ENCODE measurements around the gene EBI3.
"Not testable (repeated sequence)": the region's sequence is repeated elsewhere in the genome, so short reads cannot be mapped to it uniquely, and the experiment has no call there.

EBI3 gene

DNA sequence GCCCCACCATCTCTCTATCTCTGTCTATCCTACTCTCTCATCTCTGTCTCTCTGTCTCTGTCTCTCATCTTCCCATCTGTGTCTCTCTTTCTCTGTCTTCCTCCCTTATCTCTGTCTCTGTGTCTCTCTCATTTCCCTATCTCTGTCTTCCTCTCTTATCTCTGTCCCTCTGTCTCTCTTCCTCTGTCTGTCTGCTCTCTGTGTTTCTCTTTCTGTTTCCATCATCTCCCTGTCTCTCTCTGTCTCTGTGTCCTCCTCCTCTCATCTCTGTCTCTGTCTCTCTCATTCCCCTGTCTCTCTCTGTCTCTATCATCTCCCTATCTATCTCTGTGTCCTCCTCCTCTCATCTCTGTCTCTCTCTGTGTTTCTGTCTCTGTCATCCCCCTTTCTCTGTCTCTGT lies 1.6 kb upstream of the EBI3 start:
- TF ChIP-seq TOX (CRISPR knock-in tag; IDR thresholded peaks at IDR 0.05; ENCODE audit: borderline replicate concordance) (no peak), ARNTL (CRISPR knock-in tag; IDR thresholded peaks at IDR 0.05; ENCODE audit: borderline replicate concordance, low read depth) (no peak), GLIS3 (CRISPR knock-in tag; IDR thresholded peaks at IDR 0.05) (no peak), ZC3H10 (CRISPR knock-in tag; IDR thresholded peaks at IDR 0.05) (no peak)
- TF ChIP-seq, protein P1, sequence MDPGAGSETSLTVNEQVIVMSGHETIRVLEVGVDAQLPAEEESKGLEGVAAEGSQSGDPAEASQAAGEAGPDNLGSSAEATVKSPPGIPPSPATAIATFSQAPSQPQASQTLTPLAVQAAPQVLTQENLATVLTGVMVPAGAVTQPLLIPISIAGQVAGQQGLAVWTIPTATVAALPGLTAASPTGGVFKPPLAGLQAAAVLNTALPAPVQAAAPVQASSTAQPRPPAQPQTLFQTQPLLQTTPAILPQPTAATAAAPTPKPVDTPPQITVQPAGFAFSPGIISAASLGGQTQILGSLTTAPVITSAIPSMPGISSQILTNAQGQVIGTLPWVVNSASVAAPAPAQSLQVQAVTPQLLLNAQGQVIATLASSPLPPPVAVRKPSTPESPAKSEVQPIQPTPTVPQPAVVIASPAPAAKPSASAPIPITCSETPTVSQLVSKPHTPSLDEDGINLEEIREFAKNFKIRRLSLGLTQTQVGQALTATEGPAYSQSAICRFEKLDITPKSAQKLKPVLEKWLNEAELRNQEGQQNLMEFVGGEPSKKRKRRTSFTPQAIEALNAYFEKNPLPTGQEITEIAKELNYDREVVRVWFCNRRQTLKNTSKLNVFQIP (CRISPR knock-in tag; IDR thresholded peaks at IDR 0.05; ENCODE audit: borderline replicate concordance, low read depth), result no peak
- ATAC-seq, result no peak

DNA sequence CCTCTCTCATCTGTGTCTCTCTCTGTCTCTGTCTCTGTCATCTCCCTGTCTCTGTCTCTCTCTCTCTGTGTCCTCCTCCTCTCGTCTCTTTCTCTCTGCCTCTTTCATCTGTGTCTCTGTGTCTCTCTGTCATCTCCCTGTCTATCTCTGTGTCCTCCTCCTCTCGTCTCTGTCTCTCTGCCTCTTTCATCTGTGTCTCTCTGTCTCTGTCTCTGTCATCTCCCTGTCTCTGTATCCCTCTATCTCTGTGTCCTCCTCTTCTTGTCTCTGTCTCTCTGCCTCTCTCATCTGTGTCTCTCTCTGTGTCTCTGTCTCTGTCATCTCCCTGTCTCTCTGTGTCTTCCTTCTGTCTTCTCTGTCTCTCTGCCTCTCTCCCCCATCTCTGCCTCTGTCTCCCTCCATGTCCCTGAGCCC lies 551 bp upstream of the EBI3 start:
- ATAC-seq, result no peak
- TF ChIP-seq, protein P1 (CRISPR knock-in tag; IDR thresholded peaks at IDR 0.05; ENCODE audit: borderline replicate concordance, low read depth), result no peak
- TF ChIP-seq ZNF565 (CRISPR knock-in tag; conservative IDR thresholded peaks at IDR 0.05; ENCODE audit: low read depth), result no peak
- TF ChIP-seq ISL1 (CRISPR knock-in tag; IDR thresholded peaks at IDR 0.05), result no peak
- no peak for TF ChIP-seq PPARA (CRISPR knock-in tag; IDR thresholded peaks at IDR 0.05; ENCODE audit: borderline replicate concordance)
- no peak for TF ChIP-seq OSR1 (CRISPR knock-in tag; IDR thresholded peaks at IDR 0.05)
- TF ChIP-seq ZFP30 (CRISPR knock-in tag; IDR thresholded peaks at IDR 0.05), result no peak
- TF ChIP-seq CSDC2 (CRISPR knock-in tag; IDR thresholded peaks at IDR 0.05), result no peak
- no peak for TF ChIP-seq TCF4 (CRISPR knock-in tag; IDR thresholded peaks at IDR 0.05; ENCODE audit: borderline replicate concordance)
- TF ChIP-seq, protein P2, sequence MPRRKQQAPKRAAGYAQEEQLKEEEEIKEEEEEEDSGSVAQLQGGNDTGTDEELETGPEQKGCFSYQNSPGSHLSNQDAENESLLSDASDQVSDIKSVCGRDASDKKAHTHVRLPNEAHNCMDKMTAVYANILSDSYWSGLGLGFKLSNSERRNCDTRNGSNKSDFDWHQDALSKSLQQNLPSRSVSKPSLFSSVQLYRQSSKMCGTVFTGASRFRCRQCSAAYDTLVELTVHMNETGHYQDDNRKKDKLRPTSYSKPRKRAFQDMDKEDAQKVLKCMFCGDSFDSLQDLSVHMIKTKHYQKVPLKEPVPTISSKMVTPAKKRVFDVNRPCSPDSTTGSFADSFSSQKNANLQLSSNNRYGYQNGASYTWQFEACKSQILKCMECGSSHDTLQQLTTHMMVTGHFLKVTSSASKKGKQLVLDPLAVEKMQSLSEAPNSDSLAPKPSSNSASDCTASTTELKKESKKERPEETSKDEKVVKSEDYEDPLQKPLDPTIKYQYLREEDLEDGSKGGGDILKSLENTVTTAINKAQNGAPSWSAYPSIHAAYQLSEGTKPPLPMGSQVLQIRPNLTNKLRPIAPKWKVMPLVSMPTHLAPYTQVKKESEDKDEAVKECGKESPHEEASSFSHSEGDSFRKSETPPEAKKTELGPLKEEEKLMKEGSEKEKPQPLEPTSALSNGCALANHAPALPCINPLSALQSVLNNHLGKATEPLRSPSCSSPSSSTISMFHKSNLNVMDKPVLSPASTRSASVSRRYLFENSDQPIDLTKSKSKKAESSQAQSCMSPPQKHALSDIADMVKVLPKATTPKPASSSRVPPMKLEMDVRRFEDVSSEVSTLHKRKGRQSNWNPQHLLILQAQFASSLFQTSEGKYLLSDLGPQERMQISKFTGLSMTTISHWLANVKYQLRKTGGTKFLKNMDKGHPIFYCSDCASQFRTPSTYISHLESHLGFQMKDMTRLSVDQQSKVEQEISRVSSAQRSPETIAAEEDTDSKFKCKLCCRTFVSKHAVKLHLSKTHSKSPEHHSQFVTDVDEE (CRISPR knock-in tag; IDR thresholded peaks at IDR 0.05), result no peak
- TF ChIP-seq, protein P3, sequence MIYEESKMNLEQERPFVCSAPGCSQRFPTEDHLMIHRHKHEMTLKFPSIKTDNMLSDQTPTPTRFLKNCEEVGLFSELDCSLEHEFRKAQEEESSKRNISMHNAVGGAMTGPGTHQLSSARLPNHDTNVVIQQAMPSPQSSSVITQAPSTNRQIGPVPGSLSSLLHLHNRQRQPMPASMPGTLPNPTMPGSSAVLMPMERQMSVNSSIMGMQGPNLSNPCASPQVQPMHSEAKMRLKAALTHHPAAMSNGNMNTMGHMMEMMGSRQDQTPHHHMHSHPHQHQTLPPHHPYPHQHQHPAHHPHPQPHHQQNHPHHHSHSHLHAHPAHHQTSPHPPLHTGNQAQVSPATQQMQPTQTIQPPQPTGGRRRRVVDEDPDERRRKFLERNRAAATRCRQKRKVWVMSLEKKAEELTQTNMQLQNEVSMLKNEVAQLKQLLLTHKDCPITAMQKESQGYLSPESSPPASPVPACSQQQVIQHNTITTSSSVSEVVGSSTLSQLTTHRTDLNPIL (CRISPR knock-in tag; IDR thresholded peaks at IDR 0.05; ENCODE audit: low read depth), result no peak
- no peak for TF ChIP-seq GLIS3 (CRISPR knock-in tag; IDR thresholded peaks at IDR 0.05)
- TF ChIP-seq, protein P4, sequence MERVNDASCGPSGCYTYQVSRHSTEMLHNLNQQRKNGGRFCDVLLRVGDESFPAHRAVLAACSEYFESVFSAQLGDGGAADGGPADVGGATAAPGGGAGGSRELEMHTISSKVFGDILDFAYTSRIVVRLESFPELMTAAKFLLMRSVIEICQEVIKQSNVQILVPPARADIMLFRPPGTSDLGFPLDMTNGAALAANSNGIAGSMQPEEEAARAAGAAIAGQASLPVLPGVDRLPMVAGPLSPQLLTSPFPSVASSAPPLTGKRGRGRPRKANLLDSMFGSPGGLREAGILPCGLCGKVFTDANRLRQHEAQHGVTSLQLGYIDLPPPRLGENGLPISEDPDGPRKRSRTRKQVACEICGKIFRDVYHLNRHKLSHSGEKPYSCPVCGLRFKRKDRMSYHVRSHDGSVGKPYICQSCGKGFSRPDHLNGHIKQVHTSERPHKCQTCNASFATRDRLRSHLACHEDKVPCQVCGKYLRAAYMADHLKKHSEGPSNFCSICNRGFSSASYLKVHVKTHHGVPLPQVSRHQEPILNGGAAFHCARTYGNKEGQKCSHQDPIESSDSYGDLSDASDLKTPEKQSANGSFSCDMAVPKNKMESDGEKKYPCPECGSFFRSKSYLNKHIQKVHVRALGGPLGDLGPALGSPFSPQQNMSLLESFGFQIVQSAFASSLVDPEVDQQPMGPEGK (CRISPR knock-in tag; IDR thresholded peaks at IDR 0.05; ENCODE audit: borderline replicate concordance), result no peak
- no peak for TF ChIP-seq ARNTL (CRISPR knock-in tag; IDR thresholded peaks at IDR 0.05; ENCODE audit: borderline replicate concordance, low read depth)
- TF ChIP-seq BACH2 (CRISPR knock-in tag; IDR thresholded peaks at IDR 0.05; ENCODE audit: borderline replicate concordance), result no peak

DNA sequence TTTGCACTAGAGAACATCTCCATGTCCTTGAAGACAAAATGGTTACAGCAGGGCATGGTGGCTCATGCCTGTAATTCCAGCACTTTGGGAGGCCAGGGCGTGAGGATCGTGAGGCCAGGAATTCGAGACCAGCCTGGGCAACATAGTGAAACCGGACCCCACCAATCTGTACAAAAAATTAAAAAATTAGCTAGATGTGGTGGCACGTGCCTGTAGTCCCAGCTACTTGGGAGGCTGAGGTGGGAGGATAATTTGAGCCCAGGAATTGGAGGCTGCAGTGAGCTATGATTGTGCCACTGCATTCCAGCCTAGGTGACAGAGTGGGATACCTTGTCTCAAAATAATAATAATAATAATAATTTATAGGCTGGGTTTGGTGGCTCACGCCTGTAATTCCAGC lies 914 bp downstream of the EBI3 start:
- ATAC-seq, result not testable (repeated sequence)

DNA sequence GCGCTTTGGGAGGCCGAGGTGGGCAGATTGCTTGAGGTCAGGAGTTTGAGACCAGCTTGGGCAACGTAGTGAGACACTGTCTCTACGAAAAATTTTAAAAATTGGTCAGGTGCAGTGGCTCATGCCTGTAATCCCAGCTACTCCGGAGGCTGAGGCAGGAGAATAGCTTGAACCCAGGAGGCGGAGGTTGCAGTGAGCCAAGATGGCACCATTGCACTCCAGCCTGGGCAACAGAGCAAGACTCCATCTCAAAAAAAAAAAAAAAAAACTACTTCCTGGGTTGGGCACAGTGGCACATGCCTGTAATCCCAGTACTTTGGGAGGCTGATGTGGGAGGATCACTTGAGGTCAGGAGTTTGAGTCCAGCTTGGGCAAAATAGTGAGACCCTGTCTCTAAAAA lies 2.2 kb downstream of the EBI3 start:
- ATAC-seq, result not testable (repeated sequence)

DNA sequence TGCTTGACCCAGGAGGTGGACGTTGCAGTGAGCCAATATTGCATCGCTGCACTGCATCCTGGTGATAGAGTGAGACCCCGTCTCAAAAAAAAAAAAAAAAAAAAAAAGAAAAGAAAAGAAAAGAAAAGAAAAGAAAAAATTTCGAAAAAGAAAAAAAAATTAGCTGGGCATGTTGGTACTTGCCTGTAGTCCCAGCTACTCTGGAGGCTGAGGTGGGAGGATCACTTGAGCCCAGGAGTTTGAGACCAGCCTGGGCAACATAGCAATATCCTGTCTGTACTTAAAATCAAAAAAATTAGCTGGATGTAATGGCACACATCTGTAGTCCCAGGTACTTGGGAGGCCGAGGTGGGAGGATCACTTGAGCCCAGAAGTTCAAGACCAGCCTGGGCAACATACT lies 2.8 kb downstream of the EBI3 start:
- ATAC-seq, result not testable (repeated sequence)
